ENCODE measurements around the gene SLC38A9.
"Not testable (repeated sequence)": the region's sequence is repeated elsewhere in the genome, so short reads cannot be mapped to it uniquely, and the experiment has no call there.

SLC38A9 gene

GRCh38 chr5:55712023-55712859 is at the start of gene SLC38A9:
TSS of gene SLC38A9 (minus strand) at chr5:55712324. CDS start at chr5:55697958, 14,366 bp downstream.
- DNase-seq (ENCODE audit: low read depth in 2 of 2), result peak; percentile 81 to 93

GRCh38 chr5:55761721-55762120 is 49.6 kb upstream of the SLC38A9 start:
- not testable (repeated sequence) for DNase-seq (ENCODE audit: low read depth in 2 of 2)

GRCh38 chr5:55758714-55759113 is 46.6 kb upstream of the SLC38A9 start:
- no peak for DNase-seq (ENCODE audit: low read depth in 2 of 2)

- DNase-seq (ENCODE audit: low read depth in 2 of 2), result no peak
Observed at GRCh38 chr5:55758231-55758630, 46.1 kb upstream of the SLC38A9 start.

GRCh38 chr5:55750499-55750898 is 38.4 kb upstream of the SLC38A9 start:
- DNase-seq (ENCODE audit: low read depth in 2 of 2), result no peak

GRCh38 chr5:55750063-55750462 is 37.9 kb upstream of the SLC38A9 start:
- no peak for DNase-seq (ENCODE audit: low read depth in 2 of 2)

GRCh38 chr5:55749387-55749786 is 37.3 kb upstream of the SLC38A9 start:
- DNase-seq (ENCODE audit: low read depth in 2 of 2), result no peak

- no peak for DNase-seq (ENCODE audit: low read depth in 2 of 2)
Observed at GRCh38 chr5:55747778-55748318, 35.7 kb upstream of the SLC38A9 start.

- DNase-seq (ENCODE audit: low read depth in 2 of 2), result no peak
Observed at GRCh38 chr5:55742778-55743177, 30.7 kb upstream of the SLC38A9 start.

- no peak for DNase-seq (ENCODE audit: low read depth in 2 of 2)
Observed at GRCh38 chr5:55737793-55738192, 25.7 kb upstream of the SLC38A9 start, which contains the start of gene DDX4. TSS of gene DDX4 (plus strand) at chr5:55738061. CDS start at chr5:55738964, 903 bp downstream.

- no peak for DNase-seq (ENCODE audit: low read depth in 2 of 2)
Observed at GRCh38 chr5:55734658-55735057, 22.5 kb upstream of the SLC38A9 start.

GRCh38 chr5:55732585-55732984 is 20.5 kb upstream of the SLC38A9 start:
- no peak for DNase-seq (ENCODE audit: low read depth in 2 of 2)

- DNase-seq (ENCODE audit: low read depth in 2 of 2), result no peak
Observed at GRCh38 chr5:55731848-55732247, 19.7 kb upstream of the SLC38A9 start.

GRCh38 chr5:55724281-55724680 is 12.2 kb upstream of the SLC38A9 start:
- no peak for DNase-seq (ENCODE audit: low read depth in 2 of 2)

- DNase-seq (ENCODE audit: low read depth in 2 of 2), result no peak
Observed at GRCh38 chr5:55720188-55720703, 8.1 kb upstream of the SLC38A9 start.

- DNase-seq (ENCODE audit: low read depth in 2 of 2), result not testable (repeated sequence)
Observed at GRCh38 chr5:55719026-55719425, 6.9 kb upstream of the SLC38A9 start.

- no peak for DNase-seq (ENCODE audit: low read depth in 2 of 2)
Observed at GRCh38 chr5:55715519-55716078, 3.5 kb upstream of the SLC38A9 start.

- DNase-seq (ENCODE audit: low read depth in 2 of 2), result no peak
Observed at GRCh38 chr5:55714749-55715148, 2.6 kb upstream of the SLC38A9 start.

GRCh38 chr5:55714339-55714738 is 2.2 kb upstream of the SLC38A9 start:
- DNase-seq (ENCODE audit: low read depth in 2 of 2), result no peak

- DNase-seq (ENCODE audit: low read depth in 2 of 2), result no peak
Observed at GRCh38 chr5:55713871-55714270, 1.7 kb upstream of the SLC38A9 start.

GRCh38 chr5:55711507-55712022 is 559 bp downstream of the SLC38A9 start:
- DNase-seq (ENCODE audit: low read depth in 2 of 2), result no peak

- DNase-seq (ENCODE audit: low read depth in 2 of 2), result no peak
Observed at GRCh38 chr5:55708732-55709131, 3.4 kb downstream of the SLC38A9 start.
